NCI-H2107 (cell line): Measurements from ENCODE around the gene MNS1.
"Not testable (repeated sequence)": the region's sequence is repeated elsewhere in the genome, so short reads cannot be mapped to it uniquely, and the experiment has no call there.

Source experiments
- DNase-seq: peaks from one replicate; lab custom pipeline; 2025; lab: John Stamatoyannopoulos, UW

The MNS1 gene

GRCh38 chr15:56464893-56465520 lies at the start of gene MNS1:
TSS of gene MNS1 (minus strand) at chr15:56465137. CDS start at chr15:56464972, 165 bp downstream.
- peak; percentile 79 for DNase-seq

- peak; percentile 12 for DNase-seq
Observed at GRCh38 chr15:56496635-56497034, 31.7 kb upstream of the MNS1 start.

- DNase-seq = no peak
Observed at GRCh38 chr15:56495533-56495932, 30.6 kb upstream of the MNS1 start.

- no peak for DNase-seq
Observed at GRCh38 chr15:56495053-56495452, 30.1 kb upstream of the MNS1 start.

- no peak for DNase-seq
Observed at GRCh38 chr15:56492791-56493555, 28.0 kb upstream of the MNS1 start.

GRCh38 chr15:56492236-56492635 lies 27.3 kb upstream of the MNS1 start:
- no peak for DNase-seq

GRCh38 chr15:56491110-56491722 lies 26.3 kb upstream of the MNS1 start:
- DNase-seq = no peak

- no peak for DNase-seq
Observed at GRCh38 chr15:56490461-56490860, 25.5 kb upstream of the MNS1 start.

GRCh38 chr15:56486206-56486605 lies 21.3 kb upstream of the MNS1 start:
- DNase-seq = not testable (repeated sequence)

- DNase-seq = not testable (repeated sequence)
Observed at GRCh38 chr15:56485426-56485825, 20.5 kb upstream of the MNS1 start.

GRCh38 chr15:56484287-56484686 lies 19.4 kb upstream of the MNS1 start:
- no peak for DNase-seq

- no peak for DNase-seq
Observed at GRCh38 chr15:56475351-56475750, 10.4 kb upstream of the MNS1 start.

- no peak for DNase-seq
Observed at GRCh38 chr15:56473017-56473416, 8.1 kb upstream of the MNS1 start.

GRCh38 chr15:56472278-56472677 lies 7.3 kb upstream of the MNS1 start:
- no peak for DNase-seq

GRCh38 chr15:56471440-56472069 lies 6.6 kb upstream of the MNS1 start:
- DNase-seq = no peak

- DNase-seq = no peak
Observed at GRCh38 chr15:56469483-56469882, 4.5 kb upstream of the MNS1 start.

- no peak for DNase-seq
Observed at GRCh38 chr15:56468401-56468800, 3.5 kb upstream of the MNS1 start.

GRCh38 chr15:56467616-56468015 lies 2.7 kb upstream of the MNS1 start:
- no peak for DNase-seq

- DNase-seq = no peak
Observed at GRCh38 chr15:56460947-56461346, 4.0 kb downstream of the MNS1 start.

GRCh38 chr15:56460071-56460470 lies 4.9 kb downstream of the MNS1 start:
- DNase-seq = no peak

GRCh38 chr15:56459096-56459495 lies 5.8 kb downstream of the MNS1 start:
- DNase-seq = no peak

- no peak for DNase-seq
Observed at GRCh38 chr15:56456229-56456628, 8.7 kb downstream of the MNS1 start.

- no peak for DNase-seq
Observed at GRCh38 chr15:56454836-56455235, 10.1 kb downstream of the MNS1 start.
